GM19099 (cell line): ENCODE results near the gene APP.

ENCODE experiments used
- POLR2A ChIP-seq: IDR thresholded peaks from 3 replicates; pipeline ENCODE4 v1.6.1; 2011; ENCODE audit warnings: low read depth; ENCODE audit not compliant: insufficient read length; ENCODE audit errors: extremely low read depth

The APP gene

DNA sequence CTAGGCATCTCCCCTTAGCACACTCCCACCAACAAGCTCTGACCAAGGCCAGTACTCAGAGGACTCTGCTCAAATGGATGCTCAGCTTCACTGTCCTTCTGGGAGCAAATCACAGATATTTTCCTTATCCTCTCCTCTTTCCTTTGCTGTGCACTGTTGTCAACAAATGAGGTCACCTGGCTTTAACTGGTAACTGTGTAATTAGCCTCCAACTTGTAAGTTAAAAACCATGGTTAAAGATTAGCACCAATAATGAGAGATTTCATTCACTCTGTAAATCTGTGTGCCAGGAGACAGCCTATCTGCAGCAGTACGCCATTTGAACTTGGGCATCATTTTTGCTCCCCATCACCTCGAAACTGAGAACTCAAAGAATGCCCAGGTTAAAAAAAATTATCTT lies 286.3 kb downstream of the APP start:
- TF ChIP-seq POLR2A, result no peak

DNA sequence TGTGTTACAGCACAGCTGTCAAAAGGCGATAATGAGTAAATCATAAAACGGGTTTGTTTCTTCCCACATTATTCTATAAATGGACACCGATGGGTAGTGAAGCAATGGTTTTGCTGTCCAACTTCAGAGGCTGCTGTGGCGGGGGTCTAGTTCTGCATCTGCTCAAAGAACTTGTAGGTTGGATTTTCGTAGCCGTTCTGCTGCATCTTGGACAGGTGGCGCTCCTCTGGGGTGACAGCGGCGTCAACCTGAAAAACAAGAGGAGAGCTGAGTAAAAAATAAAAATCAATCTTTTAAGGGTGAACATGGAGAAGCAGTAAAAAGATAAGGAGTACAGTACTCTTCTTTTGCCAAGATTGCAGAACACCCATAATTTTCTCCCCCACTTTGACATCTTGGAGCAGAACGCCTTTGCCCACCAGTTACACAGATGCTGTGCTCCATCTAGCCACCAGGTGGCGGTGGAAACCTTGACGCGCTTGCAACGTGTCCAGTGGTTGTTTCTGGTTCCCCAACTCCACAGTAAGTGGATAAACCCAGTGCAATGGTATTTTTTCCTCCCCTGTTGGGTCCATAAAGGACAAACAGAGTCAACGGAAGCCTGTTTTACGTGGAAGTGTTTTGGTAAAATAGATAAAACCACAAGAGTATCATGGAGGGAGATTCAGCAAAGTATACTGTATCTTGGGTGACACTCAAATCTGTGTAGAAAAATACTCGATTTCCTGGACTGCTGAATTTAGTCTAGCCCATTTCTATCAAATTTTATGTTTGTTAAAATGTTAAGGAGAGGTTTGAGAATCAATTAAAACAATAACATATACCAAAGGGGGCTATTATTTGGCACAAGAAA lies 288.8 kb downstream of the APP start:
- TF ChIP-seq POLR2A, result no peak

DNA sequence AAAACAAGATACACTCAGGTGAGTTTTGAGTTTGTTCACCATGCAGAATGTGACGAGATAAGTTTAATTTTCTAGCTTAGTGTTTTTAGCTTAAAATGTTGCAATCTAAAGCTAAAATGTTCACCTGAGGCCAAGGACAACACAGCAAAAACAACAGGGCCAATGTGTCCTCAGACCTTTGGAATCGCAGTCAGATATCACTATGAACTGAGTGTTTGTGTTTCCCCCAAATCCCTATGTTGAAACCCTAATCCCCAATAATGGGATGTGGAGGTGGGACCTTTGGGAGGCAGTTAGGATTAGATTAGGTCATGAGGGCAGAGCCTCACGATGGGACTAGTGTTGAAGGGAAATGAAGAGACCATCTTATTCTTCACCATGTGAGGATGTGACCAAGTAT lies 291.4 kb downstream of the APP start:
- no peak for TF ChIP-seq POLR2A

DNA sequence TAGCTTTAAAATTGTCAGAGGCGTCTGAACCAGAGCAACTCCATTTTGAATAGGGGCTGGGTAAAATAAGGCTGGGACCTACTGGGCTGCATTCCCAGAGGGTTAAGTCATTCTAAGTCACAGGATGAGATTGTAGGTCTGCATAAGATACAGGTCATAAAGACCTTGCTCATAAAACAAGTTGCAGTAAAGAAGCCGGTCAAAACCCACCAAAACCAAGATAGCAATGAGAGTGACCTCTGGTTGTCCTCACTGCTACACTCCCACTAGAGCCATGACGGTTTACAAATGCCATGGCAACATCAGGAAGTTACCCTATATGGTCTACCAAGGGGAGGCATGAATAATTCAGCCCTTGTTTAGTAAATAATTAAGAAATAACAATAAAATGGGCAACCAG lies 292.2 kb downstream of the APP start:
- TF ChIP-seq POLR2A, result no peak

DNA sequence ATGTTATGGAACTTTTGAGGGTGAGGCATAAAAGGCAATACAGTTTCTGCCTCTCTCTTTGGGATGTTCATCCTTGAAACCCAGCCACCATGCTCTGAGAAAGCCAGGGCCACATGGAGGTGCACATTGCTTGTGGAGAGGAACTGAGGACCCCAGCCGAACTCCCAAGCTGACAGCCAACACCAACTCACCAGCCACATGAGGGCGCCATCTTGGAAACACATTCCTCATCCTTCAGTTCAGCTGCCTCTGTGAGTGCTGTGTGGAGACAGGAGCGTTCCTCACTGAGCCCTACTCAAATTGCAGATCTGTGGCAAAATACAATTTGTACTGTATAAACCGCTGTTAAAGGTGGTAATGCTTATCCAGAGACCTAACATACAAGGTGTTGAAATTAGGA lies 298.3 kb downstream of the APP start:
- TF ChIP-seq POLR2A, result no peak

DNA sequence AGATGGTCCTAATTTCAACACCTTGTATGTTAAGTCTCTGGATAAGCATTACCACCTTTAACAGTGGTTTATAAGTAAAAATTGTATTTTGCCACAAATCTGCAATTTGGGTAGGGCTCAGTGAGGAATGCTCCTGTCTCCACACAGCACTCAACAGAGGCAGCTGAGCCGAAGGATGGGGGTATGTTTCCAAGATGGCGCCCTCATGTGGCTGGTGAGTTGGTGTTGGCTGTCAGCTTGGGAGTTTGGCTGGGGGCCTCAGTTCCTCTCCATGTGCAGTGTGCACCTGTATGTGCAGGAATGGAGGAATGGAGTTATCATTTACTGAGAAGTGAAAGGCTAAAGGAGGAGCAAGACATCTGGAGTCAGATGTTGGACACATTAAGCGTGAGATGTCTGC lies 299.0 kb downstream of the APP start:
- TF ChIP-seq POLR2A, result no peak

DNA sequence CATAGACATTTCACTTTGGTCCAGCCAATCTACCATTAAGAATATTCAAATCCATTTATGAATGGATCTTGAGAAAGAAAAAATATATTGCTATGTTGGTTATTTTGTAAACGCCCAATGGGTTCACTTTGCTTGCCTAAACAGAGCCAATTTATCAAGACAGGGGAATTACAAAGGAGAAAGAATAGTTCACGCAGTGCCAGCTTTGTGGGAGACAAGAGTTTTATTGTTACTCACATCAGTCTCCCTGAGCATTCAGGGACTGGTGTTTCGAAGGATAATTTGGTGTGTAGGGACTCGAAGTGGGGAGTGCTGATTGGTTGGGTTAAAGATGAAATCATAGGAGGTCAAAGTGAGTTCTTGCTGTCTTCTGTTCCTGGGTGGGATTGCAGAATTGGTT lies 300.5 kb downstream of the APP start:
- no peak for TF ChIP-seq POLR2A

DNA sequence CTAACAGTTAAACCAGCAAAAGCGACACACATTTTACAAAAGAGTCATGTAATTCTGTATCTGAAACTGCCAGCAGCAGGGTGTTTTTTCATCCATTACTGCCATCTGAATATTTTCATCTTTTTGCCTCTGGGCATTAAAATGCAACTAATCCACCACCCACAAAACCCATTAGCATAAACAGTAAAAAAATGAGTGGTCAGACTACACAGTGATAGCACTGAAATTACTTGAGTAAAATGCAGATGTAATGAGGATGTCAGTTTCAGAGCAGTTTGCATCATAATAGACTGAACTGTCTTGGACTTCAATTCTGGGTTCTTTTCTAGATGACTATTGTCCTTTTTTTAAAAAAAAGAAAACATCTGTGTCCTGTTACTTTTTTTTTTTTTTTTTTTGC lies 303.5 kb downstream of the APP start:
- no peak for TF ChIP-seq POLR2A

DNA sequence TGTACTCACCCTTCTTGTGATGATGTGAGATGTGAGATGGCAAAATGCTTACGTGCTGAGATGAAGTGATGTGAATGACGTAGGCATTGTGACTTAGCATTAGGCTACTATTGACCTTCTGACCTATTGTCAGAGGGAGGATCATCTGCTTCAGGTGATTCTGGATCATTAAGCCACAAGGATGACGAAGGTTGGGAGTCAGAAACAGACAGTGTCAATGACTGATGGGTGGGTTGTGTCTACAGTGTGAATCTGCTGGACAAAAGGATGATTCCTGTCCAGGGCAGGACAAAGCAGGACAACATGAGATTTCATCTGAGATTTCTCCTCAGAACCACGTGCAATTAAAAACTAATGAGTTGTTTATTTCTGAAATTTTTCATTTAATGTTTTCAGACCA lies 306.8 kb downstream of the APP start:
- TF ChIP-seq POLR2A, result no peak

DNA sequence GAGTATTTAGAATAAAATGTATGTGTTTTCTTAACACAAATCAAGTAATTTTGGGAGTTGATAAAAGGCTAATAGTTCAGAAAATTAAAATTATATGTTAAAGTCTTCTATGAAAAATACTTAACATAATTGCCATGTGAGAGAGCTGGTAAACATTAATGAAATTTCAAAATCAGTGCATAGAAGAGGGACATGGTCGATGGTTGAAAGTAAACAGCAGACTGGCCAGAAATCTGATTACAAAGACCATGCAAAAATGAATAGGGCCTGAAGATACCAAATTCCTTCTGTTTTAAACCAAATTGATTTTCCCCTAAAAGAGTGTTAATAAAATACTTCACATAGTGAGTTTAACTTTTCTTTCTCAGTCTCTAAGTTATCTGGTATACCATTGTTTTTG lies 307.5 kb downstream of the APP start:
- no peak for TF ChIP-seq POLR2A

DNA sequence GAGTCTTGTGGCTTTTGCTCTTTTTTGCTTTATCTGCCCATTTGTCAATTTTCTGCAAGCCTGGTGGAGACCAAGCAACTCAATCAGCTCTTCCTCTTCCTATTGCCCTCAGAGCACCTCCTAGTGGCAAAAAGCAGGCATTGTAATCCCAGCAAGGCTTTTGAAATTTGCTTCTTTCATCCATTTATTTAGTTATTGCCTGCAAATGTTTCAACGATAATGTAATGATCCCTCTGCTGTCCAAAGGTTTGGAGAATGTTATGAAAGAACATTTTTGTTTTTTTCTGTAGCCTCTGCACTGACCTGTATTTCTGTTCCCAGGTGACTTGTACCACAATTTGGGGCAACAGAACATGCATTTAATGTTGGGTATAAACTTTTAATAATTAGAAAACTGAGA lies 308.0 kb downstream of the APP start:
- TF ChIP-seq POLR2A, result no peak

DNA sequence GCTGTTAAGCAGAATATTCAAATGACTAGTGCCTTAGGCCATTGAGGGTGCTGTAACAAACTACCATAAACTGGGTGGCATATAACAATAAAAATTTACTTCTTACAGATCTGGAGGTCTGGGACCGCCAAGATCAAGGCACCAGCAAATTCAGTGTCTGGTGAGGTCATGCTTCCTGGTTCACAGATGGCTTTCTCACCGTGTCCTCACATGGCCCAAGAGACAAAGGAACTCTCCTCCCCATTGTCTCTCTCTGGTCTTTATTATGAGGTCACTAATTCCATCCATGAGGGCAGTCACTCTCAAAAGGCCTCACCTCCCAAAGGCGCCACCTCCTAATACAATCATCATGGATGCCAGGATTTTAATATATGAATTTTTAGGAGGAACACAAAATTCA lies 308.5 kb downstream of the APP start:
- no peak for TF ChIP-seq POLR2A

DNA sequence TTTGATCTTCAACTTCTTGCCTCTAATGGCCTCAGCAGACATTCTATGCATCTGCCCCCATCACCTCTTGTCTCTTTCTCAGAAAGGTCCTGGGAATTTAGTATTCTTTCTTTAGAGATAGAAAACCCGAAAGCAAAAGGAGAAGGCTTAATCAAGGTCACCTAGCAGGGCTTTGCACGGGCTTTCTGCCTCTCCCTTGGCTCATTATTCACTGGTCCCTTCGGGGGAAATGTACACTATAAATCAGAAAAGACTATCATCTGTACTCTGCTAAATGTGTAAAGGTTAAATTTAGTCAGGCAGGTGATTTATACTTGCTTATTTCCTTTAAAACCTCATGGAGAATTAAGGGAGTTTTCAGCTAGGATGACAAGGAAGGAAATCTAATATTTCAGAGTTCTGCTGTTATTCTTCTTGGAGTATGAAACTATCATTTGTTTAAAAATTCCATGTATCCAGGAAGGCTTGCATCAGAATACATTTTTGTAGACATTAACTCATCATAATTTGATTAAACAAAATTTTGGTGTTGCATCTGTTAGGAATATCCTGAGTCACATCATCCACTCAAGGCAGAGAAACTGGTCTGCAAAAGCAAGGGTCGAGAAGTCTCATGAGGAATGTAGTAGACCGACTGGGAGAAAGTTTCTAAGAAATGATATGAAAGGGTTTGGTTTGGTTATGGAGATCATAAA lies 311.2 kb downstream of the APP start:
- no peak for TF ChIP-seq POLR2A

DNA sequence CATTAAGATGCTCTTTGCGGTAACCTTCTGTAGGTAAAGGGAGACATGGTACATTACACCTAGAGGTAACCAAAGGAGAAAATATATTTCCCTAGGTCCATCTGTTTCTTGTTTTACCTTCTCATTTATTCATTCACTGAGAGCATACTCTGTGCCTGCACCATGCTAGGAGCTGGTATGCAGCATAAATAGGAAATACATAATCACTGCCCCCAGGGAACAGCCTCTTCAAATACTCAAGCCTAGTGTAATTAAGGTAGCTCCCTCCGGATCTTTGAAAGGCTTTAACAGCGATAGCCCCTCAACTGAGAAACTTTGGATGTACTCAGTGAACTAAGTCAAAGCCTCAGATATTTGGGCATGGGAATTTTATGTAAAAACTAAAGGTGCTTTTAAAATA lies 312.2 kb downstream of the APP start:
- no peak for TF ChIP-seq POLR2A

DNA sequence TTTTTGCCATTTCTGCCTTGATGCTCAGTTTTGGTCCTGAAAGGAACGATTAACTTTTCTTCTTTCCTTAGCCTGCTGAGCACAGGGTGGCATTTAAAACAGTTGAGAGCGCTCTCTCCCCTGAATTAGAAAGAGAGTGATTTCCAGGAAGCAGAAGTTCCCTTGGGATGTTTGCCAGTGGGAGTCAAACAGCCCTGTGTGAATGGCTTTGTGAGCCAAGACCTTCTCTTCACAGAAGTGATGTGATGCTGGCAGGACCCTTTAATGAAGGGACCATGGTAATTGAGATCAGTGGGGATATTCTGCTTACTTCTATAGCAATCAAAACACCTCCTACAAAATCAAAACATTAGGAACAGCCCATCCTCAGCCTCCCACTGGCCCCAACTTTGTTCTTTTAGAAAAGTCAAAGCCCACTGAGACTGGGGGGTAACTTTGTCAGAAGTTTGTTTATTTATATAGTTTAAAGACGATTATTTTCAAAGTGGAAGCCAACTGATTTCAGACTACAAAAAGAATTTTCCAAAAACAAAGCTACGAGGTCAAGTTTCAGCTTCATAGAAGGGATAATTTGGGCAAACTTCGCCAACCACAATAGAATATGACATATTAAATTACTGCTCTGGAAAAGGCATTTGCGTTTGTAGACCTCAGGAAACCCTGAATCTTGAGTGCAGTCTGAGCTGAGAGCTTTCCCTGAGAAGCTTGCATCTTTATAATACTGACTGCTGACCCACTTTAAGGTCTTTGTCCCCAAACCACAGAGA lies 313.1 kb downstream of the APP start:
- TF ChIP-seq POLR2A, result no peak

DNA sequence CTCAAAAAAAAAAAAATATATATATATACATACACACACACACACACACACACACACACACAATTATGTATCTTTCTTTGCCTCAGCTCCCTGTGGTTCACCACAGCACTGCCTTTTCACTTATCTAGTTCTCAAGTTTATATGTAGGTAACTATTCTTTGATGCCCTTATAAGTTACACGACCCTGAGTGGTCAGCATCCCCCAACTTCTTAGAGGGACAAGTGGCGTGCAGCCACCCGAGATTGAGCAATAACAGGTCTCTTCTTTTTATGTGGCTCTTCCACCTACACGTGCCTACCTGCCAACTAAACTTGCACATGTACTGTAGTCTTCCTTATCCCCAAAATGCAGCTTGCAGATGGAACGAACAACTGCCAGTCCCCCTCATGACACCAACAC lies 315.0 kb downstream of the APP start:
- no peak for TF ChIP-seq POLR2A
